ENCODE data around the gene UBA3.

The UBA3 gene

DNA sequence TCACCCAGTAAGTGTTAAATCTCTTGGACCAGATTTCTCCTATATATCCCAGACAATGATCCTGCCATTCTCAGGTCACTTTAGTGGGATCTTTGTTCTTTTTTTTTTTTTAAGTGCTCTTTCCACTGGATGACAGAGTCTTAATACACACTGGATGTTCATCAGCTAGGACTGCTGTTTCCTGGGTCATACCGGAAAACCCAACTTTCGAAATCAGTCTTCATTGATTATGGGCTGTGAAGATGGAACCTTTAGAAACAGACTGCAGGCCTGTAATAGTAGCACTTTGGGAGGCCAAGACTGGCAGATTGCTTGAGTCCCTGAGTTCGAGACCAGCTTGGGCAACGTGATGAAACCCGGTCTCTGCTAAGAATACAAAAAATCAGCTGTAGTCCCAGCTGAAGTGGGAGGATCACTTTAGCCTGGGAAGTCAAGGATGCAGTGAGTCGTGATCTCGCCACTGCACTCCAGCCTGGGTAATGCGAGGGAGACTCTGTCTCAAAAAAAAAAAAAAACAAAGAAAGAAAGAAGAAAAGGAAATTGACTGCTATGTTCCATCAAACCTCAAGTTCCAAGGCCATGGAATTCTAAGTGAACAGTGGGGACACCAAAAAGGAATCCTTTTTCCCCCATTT lies 69.0 kb downstream of the UBA3 start:
- H3K4me3 ChIP-seq (ENCODE audit: control insufficient read depth, low read depth, low read length): no peak overlapping the region
- TF ChIP-seq, protein P1, sequence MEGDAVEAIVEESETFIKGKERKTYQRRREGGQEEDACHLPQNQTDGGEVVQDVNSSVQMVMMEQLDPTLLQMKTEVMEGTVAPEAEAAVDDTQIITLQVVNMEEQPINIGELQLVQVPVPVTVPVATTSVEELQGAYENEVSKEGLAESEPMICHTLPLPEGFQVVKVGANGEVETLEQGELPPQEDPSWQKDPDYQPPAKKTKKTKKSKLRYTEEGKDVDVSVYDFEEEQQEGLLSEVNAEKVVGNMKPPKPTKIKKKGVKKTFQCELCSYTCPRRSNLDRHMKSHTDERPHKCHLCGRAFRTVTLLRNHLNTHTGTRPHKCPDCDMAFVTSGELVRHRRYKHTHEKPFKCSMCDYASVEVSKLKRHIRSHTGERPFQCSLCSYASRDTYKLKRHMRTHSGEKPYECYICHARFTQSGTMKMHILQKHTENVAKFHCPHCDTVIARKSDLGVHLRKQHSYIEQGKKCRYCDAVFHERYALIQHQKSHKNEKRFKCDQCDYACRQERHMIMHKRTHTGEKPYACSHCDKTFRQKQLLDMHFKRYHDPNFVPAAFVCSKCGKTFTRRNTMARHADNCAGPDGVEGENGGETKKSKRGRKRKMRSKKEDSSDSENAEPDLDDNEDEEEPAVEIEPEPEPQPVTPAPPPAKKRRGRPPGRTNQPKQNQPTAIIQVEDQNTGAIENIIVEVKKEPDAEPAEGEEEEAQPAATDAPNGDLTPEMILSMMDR (conservative IDR thresholded peaks at IDR 0.05; ENCODE audit: control insufficient read depth, insufficient read depth, low read depth, low read length): no peak
- DNase-seq (ENCODE audit: low read depth): peak; percentile 44

DNA sequence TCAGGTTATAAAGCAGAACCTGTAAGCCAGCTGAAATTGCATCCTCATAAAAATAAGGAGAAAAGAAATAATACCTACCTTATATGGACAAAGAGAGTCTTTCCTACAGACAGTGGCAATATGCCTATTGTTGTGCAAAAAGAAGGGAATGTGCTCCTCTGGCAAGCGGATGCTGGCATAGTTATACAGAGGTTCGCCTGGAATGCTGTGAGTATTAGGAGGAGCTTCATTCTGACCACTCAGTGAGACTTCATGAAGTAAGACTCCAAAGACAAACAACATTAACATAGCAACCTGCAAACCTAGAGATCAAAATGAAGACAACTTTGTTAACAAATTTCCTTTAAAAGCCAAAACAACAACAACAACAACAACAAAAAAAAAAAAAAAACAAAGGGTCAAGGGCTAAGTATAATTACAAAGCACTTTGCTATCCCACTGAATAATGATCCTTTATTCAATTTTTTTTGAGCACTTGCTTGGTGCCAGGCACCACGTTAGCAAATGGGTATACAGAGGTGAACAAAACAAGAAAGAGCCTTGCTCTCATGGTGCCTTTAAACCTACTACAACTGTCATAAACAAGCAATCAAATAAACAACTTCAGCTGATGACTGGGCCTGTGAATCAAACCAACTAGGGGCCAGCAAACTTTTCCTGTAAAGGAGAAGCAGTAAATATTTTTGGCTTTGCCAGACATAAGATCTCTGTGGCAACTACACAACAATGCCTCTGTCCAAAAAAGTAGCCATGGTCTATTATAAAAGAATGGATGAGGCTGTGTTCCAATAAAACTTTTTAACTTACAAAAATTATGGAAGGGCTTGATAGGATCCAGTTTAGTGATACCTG lies 70.4 kb downstream of the UBA3 start:
- TF ChIP-seq, protein P1 (conservative IDR thresholded peaks at IDR 0.05; ENCODE audit: control insufficient read depth, insufficient read depth, low read depth, low read length): no peak
- H3K4me3 ChIP-seq (ENCODE audit: control insufficient read depth, low read depth, low read length): no peak overlapping the region
- peak; percentile 85 for DNase-seq (ENCODE audit: low read depth)

DNA sequence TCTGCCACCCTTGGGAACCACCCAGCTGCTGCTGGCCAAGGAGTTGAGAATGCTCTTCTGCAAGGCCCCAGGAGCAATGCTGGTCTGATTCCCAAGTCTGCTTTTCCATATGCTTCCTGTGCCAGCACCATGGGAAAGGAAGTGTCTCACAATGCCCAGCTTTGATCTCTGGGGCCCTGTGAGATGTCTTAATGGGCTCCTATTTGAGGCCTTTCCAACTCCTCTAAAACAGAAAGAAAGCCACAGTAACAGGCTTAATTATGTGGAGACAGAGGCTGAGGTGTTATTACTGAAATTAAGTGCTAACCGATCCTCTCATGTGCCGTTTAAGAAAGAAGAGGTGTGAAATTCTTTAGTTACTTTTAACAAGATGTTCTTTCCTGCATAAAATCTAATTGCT lies 71.2 kb downstream of the UBA3 start:
- DNase-seq (ENCODE audit: low read depth): no peak
- TF ChIP-seq, protein P1 (conservative IDR thresholded peaks at IDR 0.05; ENCODE audit: control insufficient read depth, insufficient read depth, low read depth, low read length): no peak
- no peak overlapping the region for H3K4me3 ChIP-seq (ENCODE audit: control insufficient read depth, low read depth, low read length)

DNA sequence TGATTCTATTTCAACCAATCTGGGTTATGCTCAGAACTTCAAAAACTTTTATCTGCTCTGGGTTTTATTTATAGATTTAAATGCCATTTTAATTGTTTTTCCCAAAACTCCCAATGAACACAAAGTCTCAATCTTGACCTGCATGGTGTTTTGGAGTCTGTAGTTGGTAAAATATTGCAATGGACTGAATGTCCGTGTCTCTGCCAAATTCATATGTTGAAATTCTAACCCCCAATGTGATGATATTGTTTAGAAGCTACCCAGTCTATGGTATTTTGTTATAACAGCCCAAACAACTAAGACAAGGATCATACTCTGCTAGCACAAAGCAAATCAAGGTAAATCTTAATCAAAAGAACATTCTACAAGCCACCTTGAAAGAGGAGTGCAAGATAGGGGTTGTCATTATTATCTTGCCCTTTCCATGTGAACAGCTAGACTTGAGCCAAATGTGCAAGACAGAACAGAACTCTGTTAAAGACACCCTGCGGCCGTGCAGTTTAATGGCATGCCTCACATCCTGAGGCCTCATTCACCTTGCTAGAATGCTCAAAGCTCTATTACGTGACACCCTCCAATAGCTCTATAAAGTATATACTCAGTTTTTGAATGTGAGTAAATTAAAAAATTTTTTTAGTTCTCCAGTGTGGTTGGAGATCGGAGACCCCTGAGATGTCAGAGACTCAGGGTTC lies 74.2 kb downstream of the UBA3 start:
- TF ChIP-seq, protein P1 (conservative IDR thresholded peaks at IDR 0.05; ENCODE audit: control insufficient read depth, insufficient read depth, low read depth, low read length): no peak
- DNase-seq (ENCODE audit: low read depth): no peak

DNA sequence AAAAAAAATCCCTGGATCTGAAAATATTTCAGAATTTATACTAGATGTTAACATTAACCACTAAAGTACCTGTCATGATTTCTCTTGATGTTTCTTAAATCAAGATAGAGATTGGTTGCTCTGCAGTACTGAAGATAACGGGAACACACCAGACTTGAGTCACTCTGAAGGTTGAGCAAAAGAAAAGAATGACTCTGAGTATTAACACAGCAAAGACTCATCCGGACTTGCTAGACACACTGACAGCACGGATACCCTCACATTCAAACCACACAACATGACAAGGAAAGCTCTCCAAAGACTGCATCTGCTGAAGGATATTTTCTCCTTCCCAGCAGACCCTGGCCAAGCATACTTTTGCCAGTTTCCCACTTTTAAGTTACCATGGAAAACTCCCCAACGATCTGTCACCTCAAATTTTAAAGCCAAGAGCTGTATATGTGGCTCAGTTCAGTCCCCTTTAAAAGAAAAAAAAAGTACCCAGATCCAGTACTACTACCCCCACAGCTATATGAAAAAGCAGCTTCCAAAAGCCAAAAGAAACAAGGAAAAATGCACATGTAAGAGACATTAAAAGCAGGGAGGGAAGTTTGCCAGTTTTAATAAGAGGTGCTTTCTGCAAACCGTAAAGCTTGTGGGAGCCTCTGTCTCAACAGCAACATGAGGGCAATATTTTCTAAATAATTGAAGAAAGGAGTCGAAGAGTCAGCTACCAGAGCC lies 74.9 kb downstream of the UBA3 start:
- DNase-seq (ENCODE audit: low read depth): no peak
- H3K4me3 ChIP-seq (ENCODE audit: control insufficient read depth, low read depth, low read length): no peak overlapping the region
- TF ChIP-seq, protein P1 (conservative IDR thresholded peaks at IDR 0.05; ENCODE audit: control insufficient read depth, insufficient read depth, low read depth, low read length): no peak

More for the DNA sequence above, 74.2 kb downstream of the UBA3 start:
- no peak overlapping the region for H3K4me3 ChIP-seq (ENCODE audit: control insufficient read depth, low read depth, low read length)

Data from fibroblast of mammary gland (primary cell).